GM19193 (cell line): Measurements from ENCODE around the gene AGAP3.

Experiments
- POLR2A ChIP-seq: IDR thresholded peaks from 4 replicates; pipeline ENCODE4 v1.6.1; 2011; ENCODE audit not compliant: insufficient read depth, insufficient read length; ENCODE audit errors: extremely low read depth

AGAP3 gene

DNA sequence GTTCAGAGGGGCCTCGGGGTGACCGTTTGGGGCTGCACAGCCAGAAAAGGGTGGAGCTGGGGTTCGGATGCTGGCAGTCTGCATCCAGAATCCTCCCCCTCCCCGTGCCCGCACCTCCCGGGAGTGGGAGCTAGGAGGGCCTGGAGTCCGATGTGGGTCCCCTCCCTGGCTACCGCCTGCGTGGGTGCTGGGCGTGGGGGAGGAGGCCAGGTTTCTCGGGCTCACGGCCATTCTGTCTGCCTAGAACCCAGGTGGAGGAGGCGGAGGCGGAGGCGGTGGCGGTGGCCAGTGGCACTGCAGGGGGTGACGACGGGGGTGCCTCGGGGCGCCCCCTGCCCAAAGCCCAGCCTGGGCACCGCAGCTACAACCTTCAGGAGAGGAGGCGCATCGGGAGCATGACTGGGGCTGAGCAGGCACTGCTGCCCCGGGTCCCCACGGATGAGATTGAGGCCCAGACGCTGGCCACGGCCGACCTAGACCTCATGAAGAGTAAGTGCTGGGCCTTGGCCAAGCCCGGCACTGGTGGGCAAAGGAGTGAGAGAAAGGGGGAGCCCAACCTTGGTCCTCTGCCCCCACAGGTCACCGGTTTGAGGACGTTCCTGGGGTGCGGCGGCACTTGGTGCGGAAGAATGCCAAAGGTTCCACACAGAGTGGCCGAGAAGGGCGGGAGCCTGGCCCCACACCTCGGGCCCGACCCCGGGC is 19.9 kb upstream of the AGAP3 start:
- no peak for TF ChIP-seq POLR2A

DNA sequence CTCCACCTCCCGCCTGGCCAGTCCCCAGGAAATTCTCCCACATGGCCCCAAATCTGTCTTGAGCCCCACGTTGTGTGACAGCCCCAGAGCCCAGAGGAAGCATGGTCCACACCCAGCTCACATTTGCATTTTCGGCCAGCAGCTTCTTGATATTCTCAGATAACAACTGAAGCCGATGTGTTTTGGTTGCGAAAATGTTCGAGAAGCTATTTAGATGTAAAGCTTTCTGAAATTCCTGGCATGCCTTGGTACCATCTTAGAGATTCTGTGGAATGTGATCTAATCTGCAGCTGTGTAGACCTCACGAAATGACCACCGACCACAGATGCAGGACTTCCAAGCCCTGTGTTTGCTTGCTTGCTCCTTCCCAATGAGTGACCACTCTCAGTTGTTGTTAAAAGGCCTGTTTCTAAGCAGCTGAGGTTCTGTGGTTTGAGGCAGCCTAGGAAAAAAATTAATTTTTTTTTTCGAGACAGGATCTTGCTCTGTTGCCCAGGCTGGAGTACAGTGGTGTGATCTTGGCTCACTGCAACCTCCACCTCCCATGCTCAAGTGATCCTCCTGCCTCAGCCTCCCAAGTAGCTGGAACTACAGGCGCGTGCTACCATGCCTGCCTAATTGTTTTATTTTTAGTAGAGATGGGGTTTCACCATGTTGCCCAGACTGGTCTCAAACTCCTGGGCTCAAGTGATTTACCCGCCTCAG is 18.1 kb upstream of the AGAP3 start:
- TF ChIP-seq POLR2A = no peak

DNA sequence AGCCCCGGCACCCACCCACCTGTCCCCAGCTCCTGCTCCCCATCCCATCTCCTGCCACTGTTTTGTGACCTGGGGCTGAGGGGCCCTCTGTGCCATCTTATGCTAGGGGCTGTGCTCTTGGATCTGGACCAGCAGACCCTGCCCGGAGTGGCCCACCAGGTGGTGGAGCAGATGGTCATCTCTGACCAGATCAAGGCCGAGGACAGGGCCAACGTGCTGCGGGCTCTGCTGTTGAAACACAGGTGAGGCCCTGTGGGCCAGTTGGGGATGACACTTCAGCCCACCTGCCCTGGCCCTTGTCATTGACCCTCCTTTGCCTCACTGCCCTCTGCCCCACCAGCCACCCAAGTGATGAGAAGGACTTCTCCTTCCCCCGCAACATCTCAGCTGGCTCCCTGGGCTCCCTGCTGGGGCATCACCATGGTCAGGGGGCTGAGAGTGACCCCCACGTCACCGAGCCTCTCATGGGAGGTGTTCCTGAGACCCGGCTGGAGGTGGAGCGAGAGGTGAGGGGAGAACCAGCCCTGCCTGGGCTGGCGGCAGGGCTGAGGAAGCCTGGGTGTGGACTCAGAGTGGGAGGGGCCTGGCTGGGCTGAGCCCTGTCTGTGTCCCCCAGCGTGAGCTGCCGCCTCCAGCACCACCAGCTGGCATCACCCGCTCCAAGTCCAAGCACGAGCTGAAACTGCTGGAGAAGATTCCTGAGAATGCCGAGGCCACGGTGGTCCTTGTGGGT is 16.3 kb upstream of the AGAP3 start:
- TF ChIP-seq POLR2A = no peak

DNA sequence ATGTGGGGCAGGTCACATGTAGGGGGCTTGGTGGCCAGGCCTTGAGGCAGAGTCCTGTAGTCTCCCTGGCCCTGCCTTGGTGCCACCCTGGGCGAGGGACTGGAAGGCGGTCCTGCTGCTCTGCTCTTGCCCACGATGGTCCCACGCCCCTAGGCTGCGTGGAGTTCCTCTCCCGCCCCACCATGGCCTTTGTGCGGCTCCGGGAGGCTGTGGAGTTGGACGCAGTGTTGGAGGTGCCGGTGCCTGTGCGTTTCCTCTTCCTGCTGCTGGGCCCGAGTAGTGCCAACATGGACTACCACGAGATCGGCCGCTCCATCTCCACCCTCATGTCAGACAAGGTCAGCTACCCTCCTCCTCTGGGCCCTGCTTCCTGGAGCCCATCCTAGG is 15.7 kb upstream of the AGAP3 start:
- no peak for TF ChIP-seq POLR2A

DNA sequence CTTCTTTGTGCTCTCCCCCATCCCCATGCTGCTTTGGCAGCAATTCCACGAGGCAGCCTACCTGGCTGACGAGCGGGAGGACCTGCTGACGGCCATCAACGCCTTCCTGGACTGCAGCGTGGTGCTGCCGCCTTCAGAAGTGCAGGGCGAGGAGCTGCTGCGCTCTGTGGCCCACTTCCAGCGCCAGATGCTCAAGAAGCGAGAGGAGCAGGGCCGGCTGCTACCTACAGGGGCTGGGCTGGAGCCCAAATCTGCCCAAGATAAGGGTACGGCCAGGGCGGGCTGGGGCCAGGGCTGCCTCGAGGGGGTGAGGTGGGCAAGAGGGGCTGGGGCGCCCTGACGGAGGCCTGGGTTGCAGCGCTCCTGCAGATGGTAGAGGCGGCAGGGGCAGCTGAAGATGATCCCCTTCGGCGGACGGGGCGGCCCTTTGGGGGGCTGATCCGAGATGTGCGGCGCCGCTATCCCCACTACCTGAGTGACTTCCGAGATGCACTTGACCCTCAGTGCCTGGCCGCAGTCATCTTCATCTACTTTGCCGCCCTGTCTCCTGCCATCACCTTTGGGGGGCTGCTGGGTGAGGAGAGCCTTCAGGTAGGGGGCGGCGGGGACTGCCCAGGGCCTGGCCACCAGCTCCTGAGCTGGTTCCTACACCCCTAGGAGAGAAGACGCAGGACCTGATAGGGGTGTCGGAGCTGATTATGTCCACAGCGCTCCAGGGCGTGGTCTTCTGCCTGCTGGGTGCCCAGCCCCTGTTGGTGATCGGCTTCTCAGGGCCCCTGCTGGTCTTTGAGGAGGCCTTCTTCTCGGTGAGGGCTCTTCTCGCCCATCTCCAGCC is 15.0 kb upstream of the AGAP3 start:
- TF ChIP-seq POLR2A = no peak

DNA sequence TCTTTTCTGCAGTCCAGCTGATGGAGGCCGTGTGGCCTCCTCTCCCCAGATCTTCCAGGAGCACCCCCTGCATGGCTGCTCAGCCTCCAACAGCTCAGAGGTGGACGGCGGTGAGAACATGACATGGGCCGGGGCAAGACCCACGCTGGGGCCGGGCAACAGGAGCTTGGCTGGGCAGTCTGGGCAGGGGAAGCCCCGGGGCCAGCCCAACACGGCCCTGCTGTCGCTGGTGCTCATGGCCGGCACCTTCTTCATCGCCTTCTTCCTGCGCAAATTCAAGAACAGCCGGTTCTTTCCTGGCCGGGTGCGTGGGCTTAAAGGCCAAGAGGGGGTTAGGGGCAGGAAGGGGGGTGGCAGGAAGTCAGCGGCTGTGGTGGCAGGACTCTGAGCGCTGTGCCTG is 12.3 kb upstream of the AGAP3 start:
- no peak for TF ChIP-seq POLR2A

DNA sequence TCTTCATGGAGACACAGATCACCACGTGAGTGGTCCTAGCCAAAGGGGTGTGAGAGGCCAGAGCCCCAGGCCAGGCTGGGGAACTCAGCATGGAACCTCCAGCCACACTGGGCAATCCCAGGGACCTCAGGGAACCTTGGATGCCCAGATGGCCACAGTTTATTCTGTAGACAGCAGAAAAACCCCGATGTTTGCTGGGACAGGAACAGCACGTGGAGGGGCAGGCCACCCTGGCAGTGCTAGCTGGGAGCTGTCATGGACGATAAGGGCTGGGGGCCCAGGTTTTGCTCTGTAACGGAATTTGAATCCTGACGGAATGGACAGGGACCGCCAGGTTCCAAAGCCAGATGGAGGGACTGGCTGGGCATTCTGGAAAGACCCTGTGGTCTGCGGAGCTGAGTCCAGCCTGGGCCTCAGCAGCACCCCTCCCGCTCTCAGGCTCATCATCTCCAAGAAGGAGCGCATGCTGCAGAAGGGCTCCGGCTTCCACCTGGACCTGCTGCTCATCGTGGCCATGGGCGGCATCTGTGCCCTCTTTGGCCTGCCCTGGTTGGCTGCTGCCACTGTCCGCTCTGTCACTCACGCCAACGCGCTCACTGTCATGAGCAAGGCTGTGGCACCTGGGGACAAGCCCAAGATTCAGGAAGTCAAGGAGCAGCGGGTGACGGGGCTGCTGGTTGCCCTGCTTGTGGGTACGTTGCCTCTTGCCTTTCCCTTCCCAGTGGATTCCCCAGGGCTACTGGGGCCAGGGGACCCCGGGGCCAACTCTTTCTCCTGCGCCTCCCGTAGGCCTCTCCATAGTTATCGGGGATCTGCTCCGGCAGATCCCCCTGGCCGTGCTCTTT is 11.2 kb upstream of the AGAP3 start:
- no peak for TF ChIP-seq POLR2A

DNA sequence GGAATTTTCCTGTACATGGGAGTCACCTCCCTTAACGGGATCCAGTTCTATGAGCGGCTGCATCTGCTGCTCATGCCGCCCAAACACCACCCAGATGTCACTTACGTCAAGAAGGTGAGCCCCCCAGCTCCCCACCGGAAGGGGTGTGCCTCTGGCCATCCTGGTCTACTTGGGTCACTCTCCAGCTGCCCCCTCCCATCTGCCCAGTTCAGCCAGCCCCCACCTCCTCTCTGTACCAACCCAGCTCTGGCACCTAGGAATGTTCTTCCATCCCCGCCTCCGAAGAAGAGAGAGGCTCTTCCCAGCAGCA is 10.7 kb upstream of the AGAP3 start:
- TF ChIP-seq POLR2A = no peak

DNA sequence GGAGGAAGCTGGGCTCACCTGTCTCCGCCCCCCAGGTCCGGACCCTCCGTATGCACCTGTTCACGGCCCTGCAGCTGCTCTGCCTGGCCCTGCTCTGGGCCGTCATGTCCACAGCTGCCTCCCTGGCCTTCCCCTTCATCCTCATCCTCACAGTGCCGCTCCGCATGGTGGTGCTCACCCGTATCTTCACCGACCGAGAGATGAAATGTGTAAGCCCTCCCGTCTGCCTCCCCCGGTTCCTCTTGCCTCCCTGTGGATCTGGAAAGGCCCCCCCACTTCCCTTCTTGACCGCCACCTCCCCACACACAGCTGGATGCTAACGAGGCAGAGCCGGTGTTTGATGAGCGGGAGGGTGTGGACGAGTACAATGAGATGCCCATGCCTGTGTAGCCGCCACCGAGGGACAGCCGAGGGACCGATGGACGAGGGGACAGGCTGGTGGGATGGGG is 10.3 kb upstream of the AGAP3 start:
- TF ChIP-seq POLR2A = no peak

DNA sequence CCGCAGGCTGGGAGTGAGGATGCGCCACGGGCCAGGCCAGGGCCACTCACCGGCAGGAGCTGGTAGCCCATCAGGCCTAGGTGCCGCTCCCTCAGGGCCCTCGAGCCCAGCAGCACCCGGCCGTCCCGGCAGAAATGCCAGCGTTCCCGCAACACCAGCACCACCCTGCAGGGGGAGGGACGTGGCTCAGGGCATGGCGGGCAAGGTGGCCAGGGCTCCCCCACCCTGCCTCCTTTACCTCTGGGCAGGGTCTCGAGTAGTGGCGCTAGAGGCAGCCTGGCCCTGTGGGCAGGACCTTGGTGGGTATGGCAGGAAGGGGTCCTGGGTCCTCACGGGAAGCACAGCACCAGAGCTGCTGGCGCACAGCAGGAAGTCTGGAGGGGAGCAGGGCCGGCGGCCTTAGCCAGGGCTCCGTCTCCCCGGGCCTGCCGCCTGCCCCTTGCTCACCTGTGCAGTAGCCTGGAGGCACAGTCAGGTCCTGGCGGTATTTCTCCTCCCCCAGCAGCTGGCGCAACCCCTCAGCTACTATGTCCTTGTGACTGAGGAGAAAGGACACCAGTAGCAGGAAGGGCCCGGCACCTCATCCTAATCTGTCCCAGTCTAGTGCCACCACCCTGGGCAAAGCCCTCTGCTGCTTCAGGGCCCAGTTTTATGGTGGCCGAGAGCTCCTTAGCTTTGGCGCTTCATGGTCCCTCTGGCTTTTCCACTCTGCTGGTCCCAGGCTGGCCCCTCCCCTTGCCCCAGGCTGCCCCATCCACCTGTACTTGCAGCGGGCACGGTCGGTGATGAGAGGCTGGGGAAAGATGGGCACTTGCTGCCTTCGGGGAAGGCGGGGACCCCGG is 9.2 kb upstream of the AGAP3 start:
- TF ChIP-seq POLR2A = no peak

DNA sequence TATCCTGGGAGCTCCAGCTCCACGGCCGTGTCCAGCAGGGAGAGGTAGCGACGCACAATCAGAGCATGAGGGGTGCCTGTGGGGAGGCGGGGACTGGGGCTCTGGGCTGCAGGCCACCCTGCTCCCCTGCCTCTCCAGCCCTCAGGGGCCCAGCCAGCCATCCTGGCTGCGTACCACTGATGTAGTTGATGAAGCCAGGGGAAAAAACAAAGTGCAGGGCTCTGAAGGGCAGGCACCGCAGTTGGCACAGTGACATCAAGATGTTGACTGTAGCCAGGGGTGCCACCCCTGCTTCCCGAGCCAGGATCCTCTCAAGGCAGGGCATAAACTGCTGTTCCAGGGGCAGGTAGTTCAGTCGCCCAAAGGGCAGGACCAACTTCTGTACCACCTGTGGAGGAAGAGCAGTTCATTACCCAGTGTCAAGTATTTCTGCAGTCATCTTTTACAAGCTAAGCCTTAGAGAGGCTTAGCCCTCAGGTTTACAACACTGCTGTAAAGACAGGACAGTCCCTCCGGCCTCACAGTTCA is 8.5 kb upstream of the AGAP3 start:
- TF ChIP-seq POLR2A = no peak

DNA sequence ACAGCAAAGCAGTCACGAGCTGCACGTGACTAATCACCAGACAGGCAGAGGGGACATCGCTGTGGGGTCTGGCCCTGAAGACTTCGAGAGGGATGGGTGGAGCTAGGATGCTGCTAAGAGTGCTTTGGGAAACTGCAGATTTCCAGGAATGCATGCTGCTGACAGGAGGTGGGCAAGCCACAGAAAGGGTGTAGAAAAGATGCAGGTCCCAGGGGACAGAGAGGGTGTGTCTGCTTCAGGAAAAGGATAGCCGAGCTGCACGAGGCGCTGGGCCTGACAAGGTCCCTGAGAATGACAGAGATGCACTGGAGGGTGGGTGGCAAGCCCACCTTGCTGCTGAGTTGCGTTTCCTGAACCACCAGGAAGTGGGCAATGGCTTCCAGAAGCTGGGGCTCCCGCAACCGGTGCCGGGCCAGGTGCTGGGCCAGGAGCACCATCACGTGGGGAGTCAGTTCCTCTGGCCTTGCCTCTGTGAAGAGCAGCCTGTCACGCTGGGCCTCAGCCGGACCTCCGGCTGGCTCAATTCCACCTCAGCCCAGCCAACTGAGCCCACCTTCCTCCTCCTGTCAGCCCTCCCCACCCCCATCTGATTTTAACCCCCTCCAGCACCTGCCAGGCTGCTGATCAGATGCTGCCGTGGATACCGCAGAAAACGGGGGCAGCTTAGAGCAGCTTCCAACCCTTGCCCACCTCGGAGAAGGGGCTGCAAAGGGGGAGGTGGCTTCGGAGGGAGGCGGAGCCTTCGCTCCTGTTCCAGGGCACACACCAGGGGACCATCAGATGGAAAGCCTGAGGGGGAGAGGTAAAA is 7.8 kb upstream of the AGAP3 start:
- TF ChIP-seq POLR2A = peak; percentile 33
